NOMO-1 treated with dmso at 0.1 percent for 144 hours (cell line): Measurements from ENCODE around the gene BCR.
"Not testable (repeated sequence)": the region's sequence is repeated elsewhere in the genome, so short reads cannot be mapped to it uniquely, and the experiment has no call there.

Experiments used
- DNase-seq: peaks from one replicate; lab custom pipeline; 2025; ENCODE audit not compliant: unreplicated experiment; lab: John Stamatoyannopoulos, UW

BCR gene

GRCh38 chr22:23309261-23309660, 129.0 kb downstream of the BCR start:
- not testable (repeated sequence) for DNase-seq

GRCh38 chr22:23310443-23311097, 130.3 kb downstream of the BCR start:
- DNase-seq: not testable (repeated sequence)

- not testable (repeated sequence) for DNase-seq
Observed at GRCh38 chr22:23311635-23312420, 131.5 kb downstream of the BCR start.

- no peak for DNase-seq
Observed at GRCh38 chr22:23313791-23314567, 133.7 kb downstream of the BCR start.

GRCh38 chr22:23315341-23315917, 135.1 kb downstream of the BCR start:
- peak; percentile 11 for DNase-seq

GRCh38 chr22:23316596-23316995, 136.3 kb downstream of the BCR start:
- not testable (repeated sequence) for DNase-seq

GRCh38 chr22:23318316-23318715, 138.0 kb downstream of the BCR start:
- not testable (repeated sequence) for DNase-seq

GRCh38 chr22:23322497-23323080, 142.3 kb downstream of the BCR start:
- not testable (repeated sequence) for DNase-seq

- not testable (repeated sequence) for DNase-seq
Observed at GRCh38 chr22:23323960-23324688, 143.8 kb downstream of the BCR start.

- DNase-seq: no peak
Observed at GRCh38 chr22:23325183-23325582, 144.9 kb downstream of the BCR start.

- not testable (repeated sequence) for DNase-seq
Observed at GRCh38 chr22:23333822-23334221, 153.5 kb downstream of the BCR start.

- DNase-seq: not testable (repeated sequence)
Observed at GRCh38 chr22:23337672-23338071, 157.4 kb downstream of the BCR start.

GRCh38 chr22:23341942-23342695, 161.8 kb downstream of the BCR start:
- not testable (repeated sequence) for DNase-seq

- DNase-seq: no peak
Observed at GRCh38 chr22:23351321-23351720, 171.0 kb downstream of the BCR start.

GRCh38 chr22:23353004-23353403, 172.7 kb downstream of the BCR start:
- no peak for DNase-seq

GRCh38 chr22:23353696-23354095, 173.4 kb downstream of the BCR start:
- no peak for DNase-seq

GRCh38 chr22:23356094-23356493, 175.8 kb downstream of the BCR start:
- DNase-seq: no peak

- DNase-seq: no peak
Observed at GRCh38 chr22:23357053-23357452, 176.7 kb downstream of the BCR start.

- no peak for DNase-seq
Observed at GRCh38 chr22:23359583-23360123, 179.3 kb downstream of the BCR start.
